Heart left ventricle (tissue), 16 donors: ENCODE measurements around the gene SLC2A9. TPM values are rescaled to one million over a fixed set of nuclear protein-coding genes. Genes with fewer than 3 reads are reported as not detected.
A peak's percentile ranks its signal among the peaks of the same experiment; 100 is the strongest.

Source experiments
- ATAC-seq, 4 donors: fragments of 200-7000 bp; cut with Tn5 transposase; one replicate each; pipeline ENCODE4 v1.9.1; 2020 to 2022; ENCODE audit warnings: moderate library complexity in 4 of 4, mild to moderate bottlenecking in 3 of 4, moderate number of reproducible peaks in 1 of 4
- DNase-seq, 5 donors: peaks; one replicate each; pipeline ENCODE4 v3.0.0-alpha.2; 2020
- H3K27ac ChIP-seq, 12 donors: fragments of 200-600 bp; sonication (generic) in 4 of 12; one replicate each; pipeline versions ENCODE4 v1.5.0 to v1.8.0; 2016 to 2022; ENCODE audit warnings: mild to moderate bottlenecking in 2 of 12
- H3K27me3 ChIP-seq, 9 donors: fragments of 200-600 bp; sonication (generic) in 2 of 9; one replicate each; pipeline versions ENCODE4 v1.5.1 to v1.8.0; 2016 to 2022; ENCODE audit warnings: mild to moderate bottlenecking in 3 of 9
- H3K36me3 ChIP-seq, 9 donors: fragments of 200-600 bp; sonication (generic) in 2 of 9; one replicate each; pipeline versions ENCODE4 v1.5.0 to v1.8.0; 2018 to 2022; ENCODE audit warnings: mild to moderate bottlenecking in 2 of 9
- H3K4me1 ChIP-seq, 12 donors: fragments of 200-600 bp; sonication (generic) in 4 of 12; one replicate each; pipeline versions ENCODE4 v1.5.0 to v1.8.0; 2016 to 2022; ENCODE audit warnings: mild to moderate bottlenecking in 3 of 12
- H3K4me3 ChIP-seq, 12 donors: fragments of 200-600 bp; sonication (generic) in 4 of 12; one replicate each; pipeline versions ENCODE4 v1.5.0 to v1.8.0; 2017 to 2022; ENCODE audit warnings: mild to moderate bottlenecking in 9 of 12, moderate library complexity in 4 of 12
- H3K9me3 ChIP-seq, 12 donors: fragments of 200-600 bp; sonication (generic) in 4 of 12; one replicate each; pipeline versions ENCODE4 v1.5.0 to v1.8.0; 2016 to 2022; ENCODE audit warnings: mild to moderate bottlenecking in 1 of 12
- POLR2A ChIP-seq, 2 donors: fragments of 450-650 bp; IDR thresholded peaks; one replicate each; pipeline ENCODE4 v1.6.1; 2017; ENCODE audit warnings: antibody characterized with exemption in 2 of 2, mild to moderate bottlenecking in 2 of 2, moderate library complexity in 2 of 2
- WGBS, 4 donors: extraction: QIAGEN DNeasy Blood & Tissue Kit in 2 of 4; methylation state at CpG; one replicate each; pipeline versions ENCODE4 v1.1.5 to v1.1.7; 2013 to 2018; 5-methylcytosine and 5-hydroxymethylcytosine counted together
- intact Hi-C, 10 donors: fragments of 100-400 bp; cut with DNase I; formaldehyde crosslinking; loops; one replicate each; pipeline versions ENCODE4 v1.11.1 to v1.14.2; 2022
- polyA plus RNA-seq, 2 donors: library from polyadenylated mRNA; stranded (reverse); fragments of 200-250 nt; gene quantifications; one replicate each; pipeline ENCODE4 v1.2.3, GENCODE V29; 2013
- total RNA-seq, 9 donors: library from RNA; depleted of rRNA in 2 of 9; stranded (reverse); fragments of >200 nt in 2 of 9; fragmentation: NEBNext Ultra II Directional in 3 of 9; extraction: Animal tissue kit (Norgen Biotek cat#: 25700) in 3 of 9; gene quantifications; one replicate each; pipeline versions ENCODE4 v1.1.0 to v1.2.4, GENCODE V29; 2016 to 2023
- TF ChIP-seq, protein P1 (sequence below), 12 donors: fragments of 200-600 bp; sonication (generic) in 4 of 12; IDR thresholded peaks; one replicate each; pipeline versions ENCODE4 v1.5.0 to v1.8.0; 2018 to 2022; ENCODE audit warnings: antibody characterized with exemption in 12 of 12, mild to moderate bottlenecking in 5 of 12
- donor health status: ischemic (EF 13 %, LVEDD 7.1; RV severe dilation, severe dysfunction).
- donor health status: healthy with polysubstance abuse.
- donor health status: DM: no; HTN: yes; CAD: no.
- donor health status: DM: no; HTN: no; CAD: no.
- donor health status: ischemic (EF 25% LVEDD 6.9; RV normal size, moderate dysfunction).
- donor health status: ischemic (EF 25% LVEDD 5.7; RV mildly dilated, moderate dysfunction).
- donor health status: healthy.
- donor health status: DM: yes; HTN: yes; CAD: no.
- donor health status: ischemic (EF 35%, LVEDD 5.7; RV mildly dilated, moderate dysfunction).
- donor health status: nonischemic (EF 11% LVEDD 7.7; RV severe dilation, severe dysfunction).
- donor health status: DM: yes; HTN: yes; CAD: no.
- donor health status: PGD.
- donor health status: ischemic (EF 29% LVEDD 5.4; RV normal size, mild dysfunction).
- donor health status: nonischemic (EF 23%, LVEDD 6.1; RV moderate dilation, normal function).

The SLC2A9 gene
- total and polyA plus RNA-seq, 11 donors: 1.6 to 15.1 (median 5.1) TPM

DNA sequence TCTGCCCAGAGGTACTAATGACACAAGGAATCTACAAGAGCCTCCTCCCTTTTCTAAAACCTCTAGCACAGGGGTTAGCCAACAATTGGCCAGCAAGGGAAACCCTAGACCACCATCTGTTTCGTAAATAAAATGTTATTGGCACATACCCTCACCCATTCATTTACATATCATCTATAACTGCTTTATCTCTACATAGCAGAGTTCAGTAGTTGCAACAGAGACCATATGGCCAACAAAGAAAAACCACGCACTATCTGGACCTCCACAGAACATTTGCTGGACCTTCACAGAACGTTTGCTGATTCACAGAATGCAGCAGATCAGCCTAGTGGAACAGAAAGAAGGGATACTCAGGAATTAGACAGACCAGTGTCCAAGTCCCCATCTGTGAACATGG is 9.4 kb downstream of the SLC2A9 start:
- Histone ChIP-seq H3K27ac (no peak overlapping the region), H3K36me3 (no peaks in the 10 kb centered on the region), H3K9me3 (no peaks in the 10 kb centered on the region), H3K4me3 (no peak overlapping the region), H3K4me1 (peaks cover 0 to 27% (median 13%) of the 10 kb centered on the region in 12 donors), H3K27me3 (no peaks in the 10 kb centered on the region)
- no peak for DNase-seq
- ATAC-seq: no peak
- WGBS, 4 donors: 78 to 83% (median 81%) methylated on average over 3 of the region's 3 CpGs
- intact Hi-C loops: loop anchor here in 8 of 10 donors (2.0 to 10.0 kb wide), 7 partner anchors 85 to 385 kb away; no protein-coding TSS in a partner anchor
- TF ChIP-seq POLR2A (IDR thresholded peaks at IDR 0.05): no peak
- TF ChIP-seq, protein P1, sequence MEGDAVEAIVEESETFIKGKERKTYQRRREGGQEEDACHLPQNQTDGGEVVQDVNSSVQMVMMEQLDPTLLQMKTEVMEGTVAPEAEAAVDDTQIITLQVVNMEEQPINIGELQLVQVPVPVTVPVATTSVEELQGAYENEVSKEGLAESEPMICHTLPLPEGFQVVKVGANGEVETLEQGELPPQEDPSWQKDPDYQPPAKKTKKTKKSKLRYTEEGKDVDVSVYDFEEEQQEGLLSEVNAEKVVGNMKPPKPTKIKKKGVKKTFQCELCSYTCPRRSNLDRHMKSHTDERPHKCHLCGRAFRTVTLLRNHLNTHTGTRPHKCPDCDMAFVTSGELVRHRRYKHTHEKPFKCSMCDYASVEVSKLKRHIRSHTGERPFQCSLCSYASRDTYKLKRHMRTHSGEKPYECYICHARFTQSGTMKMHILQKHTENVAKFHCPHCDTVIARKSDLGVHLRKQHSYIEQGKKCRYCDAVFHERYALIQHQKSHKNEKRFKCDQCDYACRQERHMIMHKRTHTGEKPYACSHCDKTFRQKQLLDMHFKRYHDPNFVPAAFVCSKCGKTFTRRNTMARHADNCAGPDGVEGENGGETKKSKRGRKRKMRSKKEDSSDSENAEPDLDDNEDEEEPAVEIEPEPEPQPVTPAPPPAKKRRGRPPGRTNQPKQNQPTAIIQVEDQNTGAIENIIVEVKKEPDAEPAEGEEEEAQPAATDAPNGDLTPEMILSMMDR (IDR thresholded peaks at IDR 0.05): no peak

DNA sequence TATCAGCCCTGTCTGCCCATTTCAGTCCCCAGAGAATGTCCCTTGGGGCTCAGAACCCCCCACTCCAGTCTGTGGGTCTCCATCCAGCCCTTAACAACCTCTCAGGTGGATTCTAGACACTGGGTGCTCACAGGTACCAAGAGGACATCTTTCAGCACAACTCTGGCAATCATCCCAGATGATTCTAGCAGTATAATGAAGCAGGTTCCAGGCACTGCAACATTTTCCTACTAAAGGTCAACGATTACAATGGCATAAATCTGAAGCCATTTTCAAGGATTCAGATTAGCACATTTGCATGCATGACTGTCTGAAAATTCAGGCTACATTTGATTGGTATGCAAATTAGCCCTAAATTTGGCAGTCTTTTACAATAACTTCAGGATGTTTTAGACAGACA is 10.0 kb downstream of the SLC2A9 start:
- no peak for ATAC-seq
- intact Hi-C loops: loop anchor here in 8 of 10 donors (5.0 to 10.0 kb wide), 6 partner anchors 84 to 386 kb away; no protein-coding TSS in a partner anchor
- Histone ChIP-seq H3K9me3 (no peaks in the 10 kb centered on the region), H3K4me3 (no peak overlapping the region), H3K27me3 (no peaks in the 10 kb centered on the region), H3K4me1 (peaks cover 0 to 33% (median 18%) of the 10 kb centered on the region in 12 donors), H3K36me3 (no peaks in the 10 kb centered on the region), H3K27ac (no peak overlapping the region)
- DNase-seq: no peak
- 88 to 99% (median 92%) methylated on average over 1 of the region's 1 CpG for WGBS, 4 donors
- TF ChIP-seq POLR2A (IDR thresholded peaks at IDR 0.05): no peak
- TF ChIP-seq, protein P1 (IDR thresholded peaks at IDR 0.05): no peak

DNA sequence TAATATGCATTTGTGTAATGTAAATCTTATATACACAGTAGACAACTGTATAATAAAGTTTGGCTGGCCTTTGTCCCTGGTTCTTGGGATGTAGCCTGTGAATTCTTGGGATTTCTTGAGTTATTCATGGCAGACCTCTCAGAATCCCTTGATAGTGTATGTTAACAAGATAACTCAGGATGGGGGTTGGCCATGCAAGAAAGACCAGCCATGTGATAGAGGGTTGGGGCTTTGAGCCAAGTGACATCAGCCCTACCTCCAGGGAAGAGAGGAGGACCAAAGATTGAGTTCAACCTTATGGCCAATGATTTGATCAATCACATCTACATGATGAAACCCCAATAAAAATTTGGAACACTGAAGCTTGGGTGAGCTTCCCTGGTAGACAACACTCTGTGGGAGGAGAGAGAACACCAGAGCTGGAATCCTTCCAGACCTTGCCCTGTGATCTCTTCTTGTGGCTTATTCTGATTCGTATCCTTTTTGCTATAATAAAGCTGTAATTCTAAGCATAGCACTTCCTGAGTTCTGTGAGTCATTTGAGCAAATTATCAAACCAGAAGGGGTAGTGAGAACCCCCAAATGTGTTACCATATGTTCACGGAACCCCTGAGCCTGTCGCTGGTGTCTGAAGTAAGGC is 11.3 kb downstream of the SLC2A9 start:
- H3K9me3 ChIP-seq: no peaks in the 10 kb centered on the region
- no peak for DNase-seq
- H3K27ac ChIP-seq: no peak overlapping the region
- ATAC-seq: no peak
- WGBS, 4 donors: 68 to 78% (median 78%) methylated on average over 3 of the region's 3 CpGs
- H3K4me3 ChIP-seq: no peak overlapping the region
- H3K4me1 ChIP-seq: peaks cover 0 to 46% (median 25%) of the 10 kb centered on the region in 12 donors
- no peaks in the 10 kb centered on the region for H3K27me3 ChIP-seq
- H3K36me3 ChIP-seq: no peaks in the 10 kb centered on the region
- intact Hi-C loops: loop anchor here in 9 of 10 donors (2.0 to 10.0 kb wide), 7 partner anchors 83 to 387 kb away; no protein-coding TSS in a partner anchor
- TF ChIP-seq, protein P1 (IDR thresholded peaks at IDR 0.05): no peak
- TF ChIP-seq POLR2A (IDR thresholded peaks at IDR 0.05): no peak

DNA sequence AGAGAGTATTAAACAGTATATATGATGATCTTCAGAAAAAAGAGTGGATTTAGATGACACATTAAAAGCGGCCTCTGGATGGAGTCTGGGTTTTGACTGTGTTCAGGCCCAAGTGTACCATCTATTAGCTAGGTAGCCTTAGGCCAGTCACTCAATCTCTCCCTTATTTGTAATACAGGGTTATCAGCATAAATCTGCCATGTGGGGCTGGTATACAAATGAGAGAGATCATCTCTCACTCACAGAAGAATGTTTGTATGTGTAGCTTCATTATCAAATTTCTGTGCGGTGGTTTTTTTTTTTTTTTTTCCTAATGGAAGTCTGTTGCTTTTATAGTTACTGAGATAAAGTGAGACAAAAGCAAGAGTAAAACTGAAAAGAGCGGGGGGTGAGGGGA is 12.7 kb downstream of the SLC2A9 start:
- Histone ChIP-seq H3K9me3 (no peaks in the 10 kb centered on the region), H3K4me3 (no peak overlapping the region), H3K27ac (peak overlapping the region in 2 of 12 donors; percentile 14 to 16), H3K36me3 (no peaks in the 10 kb centered on the region), H3K4me1 (peaks cover 0 to 46% (median 25%) of the 10 kb centered on the region in 12 donors), H3K27me3 (no peaks in the 10 kb centered on the region)
- TF ChIP-seq, protein P1 (IDR thresholded peaks at IDR 0.05): no peak
- no peak for TF ChIP-seq POLR2A (IDR thresholded peaks at IDR 0.05)
- ATAC-seq (no peak), DNase-seq (no peak)
- intact Hi-C loops: loop anchor here in 3 of 10 donors (2.0 to 10.0 kb wide), 3 partner anchors 104 to 244 kb away; no protein-coding TSS in a partner anchor
- 76 to 90% (median 79%) methylated on average over 3 of the region's 3 CpGs for WGBS, 4 donors
